HEK293 (cell line): ENCODE measurements around the gene LY9.

Experiments
- FEZF1 ChIP-seq: fragments of 450-650 bp; formaldehyde crosslinking; IDR thresholded peaks from 2 replicates; pipeline ENCODE4 v1.5.1; 2016; ENCODE audit warnings: missing biosample characterization, missing genetic modification characterization
- GLI4 ChIP-seq: fragments of 450-650 bp; formaldehyde crosslinking; IDR thresholded peaks from 2 replicates; pipeline ENCODE4 v1.5.1; 2016; ENCODE audit warnings: missing biosample characterization, missing genetic modification characterization
- KLF1 ChIP-seq: fragments of 450-650 bp; formaldehyde crosslinking; IDR thresholded peaks from 2 replicates; pipeline ENCODE4 v1.5.1; 2016; ENCODE audit warnings: missing biosample characterization, missing genetic modification characterization
- KLF16 ChIP-seq: fragments of 450-650 bp; formaldehyde crosslinking; IDR thresholded peaks from 2 replicates; pipeline ENCODE4 v1.5.1; 2017; ENCODE audit warnings: missing biosample characterization, missing genetic modification characterization
- RBAK ChIP-seq: fragments of 450-650 bp; formaldehyde crosslinking; IDR thresholded peaks from 2 replicates; pipeline ENCODE4 v1.5.1; 2016; ENCODE audit warnings: missing biosample characterization, missing genetic modification characterization
- YY1 ChIP-seq: fragments of 450-650 bp; formaldehyde crosslinking; IDR thresholded peaks from 2 replicates; pipeline ENCODE4 v1.5.1; 2018; ENCODE audit warnings: missing biosample characterization, missing genetic modification characterization
- ZBTB17 ChIP-seq: fragments of 450-650 bp; formaldehyde crosslinking; IDR thresholded peaks from 2 replicates; pipeline ENCODE4 v1.5.1; 2016; ENCODE audit warnings: missing biosample characterization, missing genetic modification characterization
- ZNF184 ChIP-seq: fragments of 450-650 bp; IDR thresholded peaks from 2 replicates; pipeline ENCODE4 v1.5.1; 2018; ENCODE audit warnings: missing biosample characterization, mild to moderate bottlenecking, missing genetic modification characterization
- ZNF223 ChIP-seq: fragments of 450-650 bp; formaldehyde crosslinking; IDR thresholded peaks from 2 replicates; pipeline ENCODE4 v1.5.1; 2016; ENCODE audit warnings: missing biosample characterization, missing genetic modification characterization
- ZNF311 ChIP-seq: fragments of 450-650 bp; formaldehyde crosslinking; IDR thresholded peaks from 2 replicates; pipeline ENCODE4 v1.5.1; 2017; ENCODE audit warnings: missing biosample characterization, missing genetic modification characterization, borderline replicate concordance
- ZNF596 ChIP-seq: fragments of 450-650 bp; IDR thresholded peaks from 2 replicates; pipeline ENCODE4 v1.5.0; 2018; ENCODE audit warnings: missing biosample characterization, mild to moderate bottlenecking, missing genetic modification characterization, moderate library complexity
- ZNF830 ChIP-seq: fragments of 450-650 bp; IDR thresholded peaks from 2 replicates; pipeline ENCODE4 v1.5.0; 2018; ENCODE audit warnings: missing biosample characterization, missing genetic modification characterization, low read depth, mild to moderate bottlenecking, moderate library complexity
- TF ChIP-seq, protein P1 (sequence below): fragments of 450-650 bp; formaldehyde crosslinking; IDR thresholded peaks from 2 replicates; pipeline ENCODE4 v1.5.1; 2017; ENCODE audit warnings: missing biosample characterization, missing genetic modification characterization
- TF ChIP-seq, protein P2 (sequence below): fragments of 450-650 bp; formaldehyde crosslinking; IDR thresholded peaks from 2 replicates; pipeline ENCODE4 v1.5.1; 2016; ENCODE audit warnings: missing biosample characterization, missing genetic modification characterization

DNA sequence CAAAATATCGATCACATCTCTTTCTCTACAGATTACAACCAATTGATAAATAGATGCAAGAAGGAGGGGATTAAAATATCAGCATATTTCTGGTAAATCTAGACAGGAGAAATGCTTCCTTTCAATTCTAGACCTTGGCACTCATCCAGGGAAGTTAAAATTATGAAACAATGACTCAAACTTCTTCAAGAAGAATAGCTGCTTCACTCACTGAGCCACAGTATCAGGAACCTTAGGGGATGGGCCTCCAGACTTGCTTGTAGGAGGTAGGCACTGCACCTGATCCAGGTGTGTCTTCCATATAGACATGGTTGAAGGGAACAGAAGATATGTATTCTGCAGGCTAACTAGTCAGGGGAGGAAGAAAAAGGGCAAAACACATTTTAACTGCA, 47.1 kb upstream of the LY9 start:
- TF ChIP-seq, protein P1, sequence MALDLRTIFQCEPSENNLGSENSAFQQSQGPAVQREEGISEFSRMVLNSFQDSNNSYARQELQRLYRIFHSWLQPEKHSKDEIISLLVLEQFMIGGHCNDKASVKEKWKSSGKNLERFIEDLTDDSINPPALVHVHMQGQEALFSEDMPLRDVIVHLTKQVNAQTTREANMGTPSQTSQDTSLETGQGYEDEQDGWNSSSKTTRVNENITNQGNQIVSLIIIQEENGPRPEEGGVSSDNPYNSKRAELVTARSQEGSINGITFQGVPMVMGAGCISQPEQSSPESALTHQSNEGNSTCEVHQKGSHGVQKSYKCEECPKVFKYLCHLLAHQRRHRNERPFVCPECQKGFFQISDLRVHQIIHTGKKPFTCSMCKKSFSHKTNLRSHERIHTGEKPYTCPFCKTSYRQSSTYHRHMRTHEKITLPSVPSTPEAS, result no peak
- no peak for TF ChIP-seq KLF16
- TF ChIP-seq ZNF596 (tag by site-specific recombination), result no peak
- no peak for TF ChIP-seq RBAK (tag by site-specific recombination)
- TF ChIP-seq, protein P2, sequence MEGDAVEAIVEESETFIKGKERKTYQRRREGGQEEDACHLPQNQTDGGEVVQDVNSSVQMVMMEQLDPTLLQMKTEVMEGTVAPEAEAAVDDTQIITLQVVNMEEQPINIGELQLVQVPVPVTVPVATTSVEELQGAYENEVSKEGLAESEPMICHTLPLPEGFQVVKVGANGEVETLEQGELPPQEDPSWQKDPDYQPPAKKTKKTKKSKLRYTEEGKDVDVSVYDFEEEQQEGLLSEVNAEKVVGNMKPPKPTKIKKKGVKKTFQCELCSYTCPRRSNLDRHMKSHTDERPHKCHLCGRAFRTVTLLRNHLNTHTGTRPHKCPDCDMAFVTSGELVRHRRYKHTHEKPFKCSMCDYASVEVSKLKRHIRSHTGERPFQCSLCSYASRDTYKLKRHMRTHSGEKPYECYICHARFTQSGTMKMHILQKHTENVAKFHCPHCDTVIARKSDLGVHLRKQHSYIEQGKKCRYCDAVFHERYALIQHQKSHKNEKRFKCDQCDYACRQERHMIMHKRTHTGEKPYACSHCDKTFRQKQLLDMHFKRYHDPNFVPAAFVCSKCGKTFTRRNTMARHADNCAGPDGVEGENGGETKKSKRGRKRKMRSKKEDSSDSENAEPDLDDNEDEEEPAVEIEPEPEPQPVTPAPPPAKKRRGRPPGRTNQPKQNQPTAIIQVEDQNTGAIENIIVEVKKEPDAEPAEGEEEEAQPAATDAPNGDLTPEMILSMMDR (tag by site-specific recombination), result no peak
- TF ChIP-seq ZBTB17 (tag by site-specific recombination), result no peak
- no peak for TF ChIP-seq ZNF223
- no peak for TF ChIP-seq ZNF184 (tag by site-specific recombination)
- no peak for TF ChIP-seq FEZF1 (tag by site-specific recombination)
- no peak for TF ChIP-seq GLI4 (tag by site-specific recombination)
- no peak for TF ChIP-seq ZNF830 (tag by site-specific recombination)
- TF ChIP-seq KLF1 (tag by site-specific recombination), result no peak
- no peak for TF ChIP-seq ZNF311 (tag by site-specific recombination)
- TF ChIP-seq YY1 (tag by site-specific recombination), result no peak
